ENCODE data around the gene RHOBTB1.

DNA sequence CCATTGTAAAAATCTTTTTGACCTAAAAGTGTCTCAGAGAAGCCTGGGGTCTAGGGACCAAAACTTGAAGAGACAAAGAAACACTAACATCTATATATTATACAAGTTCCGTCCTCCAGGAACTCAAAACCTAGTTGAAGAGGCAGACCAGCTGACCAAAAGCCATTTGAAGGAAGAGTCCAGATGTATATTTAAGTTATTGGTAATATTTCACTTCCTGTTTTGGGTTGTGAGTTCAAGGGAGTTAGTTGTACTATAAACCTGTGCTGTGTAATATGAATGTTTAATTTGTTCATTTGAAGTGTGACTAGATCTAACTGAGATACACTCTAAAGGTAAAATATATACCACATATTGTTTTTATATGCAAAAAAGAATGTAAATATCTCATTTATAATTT lies 120.7 kb downstream of the RHOBTB1 start:
- no peak for TF ChIP-seq CTCF (IDR thresholded peaks at IDR 0.05; ENCODE audit: insufficient read depth, low read length, poor library complexity, severe bottlenecking)
- no peak for TF ChIP-seq EZH2phosphoT487 (conservative IDR thresholded peaks at IDR 0.05; ENCODE audit: low read length)

Data from SU-DHL-6 (cell line).